Measurements from ENCODE around the gene PAIP1.
"Not testable (repeated sequence)": the region's sequence is repeated elsewhere in the genome, so short reads cannot be mapped to it uniquely, and the experiment has no call there.

The PAIP1 gene

GRCh38 chr5:43581398-43581797 lies 24.5 kb upstream of the PAIP1 start:
- Histone ChIP-seq H3K9ac (ENCODE audit: low read depth, low read length) (no peak overlapping the region), H3K27me3 (ENCODE audit: insufficient read depth, low read length, poor library complexity) (no peaks in the 10 kb centered on the region), H3K27ac (ENCODE audit: low read length) (no peak overlapping the region), H3K9me3 (ENCODE audit: insufficient read depth, low read length, severe bottlenecking) (no peaks in the 10 kb centered on the region), H4K20me1 (ENCODE audit: insufficient read depth, low read length) (no peaks in the 10 kb centered on the region), H3K4me1 (ENCODE audit: insufficient read depth, low read length) (no peaks in the 10 kb centered on the region), H3K36me3 (ENCODE audit: insufficient read depth, low read length) (peaks cover 6% of the 10 kb centered on the region; the same call in 1 of the 2 replicates), H3K4me3 (ENCODE audit: low read depth in 1 of 2, low read length in 2 of 2) (no peak overlapping the region), H3K79me2 (ENCODE audit: insufficient read depth, low read length) (no peaks in the 10 kb centered on the region), H3K4me2 (ENCODE audit: insufficient read depth, low read length) (no peak overlapping the region), H2AFZ (ENCODE audit: low read depth, low read length) (no peak overlapping the region)
- ATAC-seq (ENCODE audit: insufficient read depth, low read depth) (no peak), DNase-seq (no peak)
- TF ChIP-seq EZH2 (IDR thresholded peaks at IDR 0.05; ENCODE audit: borderline replicate concordance, low read depth, low read length, severe bottlenecking) (no peak), CTCF (IDR thresholded peaks at IDR 0.05; ENCODE audit: borderline replicate concordance, extremely low read depth, low read length, poor library complexity, severe bottlenecking) (no peak)

GRCh38 chr5:43580402-43581210 lies 23.7 kb upstream of the PAIP1 start:
- H3K79me2 ChIP-seq (ENCODE audit: insufficient read depth, low read length); H3K4me1 ChIP-seq (ENCODE audit: insufficient read depth, low read length); ATAC-seq (ENCODE audit: insufficient read depth, low read depth); H3K9me3 ChIP-seq (ENCODE audit: insufficient read depth, low read length, severe bottlenecking); H3K9ac ChIP-seq (ENCODE audit: low read depth, low read length); H3K27ac ChIP-seq (ENCODE audit: low read length); H4K20me1 ChIP-seq (ENCODE audit: insufficient read depth, low read length); H3K27me3 ChIP-seq (ENCODE audit: insufficient read depth, low read length, poor library complexity); H3K4me2 ChIP-seq (ENCODE audit: insufficient read depth, low read length); H2AFZ ChIP-seq (ENCODE audit: low read depth, low read length); H3K36me3 ChIP-seq (ENCODE audit: insufficient read depth, low read length); H3K4me3 ChIP-seq (ENCODE audit: low read depth in 1 of 2, low read length in 2 of 2); DNase-seq: not testable (repeated sequence)

GRCh38 chr5:43573058-43573457 lies 16.2 kb upstream of the PAIP1 start:
- H3K4me1 ChIP-seq (ENCODE audit: insufficient read depth, low read length): no peaks in the 10 kb centered on the region
- no peak overlapping the region for H3K27ac ChIP-seq (ENCODE audit: low read length)
- H3K4me2 ChIP-seq (ENCODE audit: insufficient read depth, low read length): no peak overlapping the region
- no peak overlapping the region for H3K4me3 ChIP-seq (ENCODE audit: low read depth in 1 of 2, low read length in 2 of 2)
- DNase-seq (no peak), ATAC-seq (ENCODE audit: insufficient read depth, low read depth) (no peak)
- H3K36me3 ChIP-seq (ENCODE audit: insufficient read depth, low read length): peaks cover 6% of the 10 kb centered on the region; the same call in 1 of the 2 replicates
- H3K27me3 ChIP-seq (ENCODE audit: insufficient read depth, low read length, poor library complexity): no peaks in the 10 kb centered on the region
- no peak overlapping the region for H2AFZ ChIP-seq (ENCODE audit: low read depth, low read length)
- no peaks in the 10 kb centered on the region for H3K79me2 ChIP-seq (ENCODE audit: insufficient read depth, low read length)
- H3K9ac ChIP-seq (ENCODE audit: low read depth, low read length): no peak overlapping the region
- no peaks in the 10 kb centered on the region for H4K20me1 ChIP-seq (ENCODE audit: insufficient read depth, low read length)
- no peak for TF ChIP-seq EZH2 (IDR thresholded peaks at IDR 0.05; ENCODE audit: borderline replicate concordance, low read depth, low read length, severe bottlenecking)
- TF ChIP-seq CTCF (IDR thresholded peaks at IDR 0.05; ENCODE audit: borderline replicate concordance, extremely low read depth, low read length, poor library complexity, severe bottlenecking): no peak
- no peaks in the 10 kb centered on the region for H3K9me3 ChIP-seq (ENCODE audit: insufficient read depth, low read length, severe bottlenecking)

GRCh38 chr5:43572357-43572756 lies 15.5 kb upstream of the PAIP1 start:
- H4K20me1 ChIP-seq (ENCODE audit: insufficient read depth, low read length): no peaks in the 10 kb centered on the region
- no peak overlapping the region for H3K4me3 ChIP-seq (ENCODE audit: low read depth in 1 of 2, low read length in 2 of 2)
- H3K9ac ChIP-seq (ENCODE audit: low read depth, low read length): no peak overlapping the region
- no peak overlapping the region for H3K27ac ChIP-seq (ENCODE audit: low read length)
- H3K4me2 ChIP-seq (ENCODE audit: insufficient read depth, low read length): no peak overlapping the region
- no peaks in the 10 kb centered on the region for H3K27me3 ChIP-seq (ENCODE audit: insufficient read depth, low read length, poor library complexity)
- peaks cover 6% of the 10 kb centered on the region; the same call in 1 of the 2 replicates for H3K36me3 ChIP-seq (ENCODE audit: insufficient read depth, low read length)
- no peaks in the 10 kb centered on the region for H3K4me1 ChIP-seq (ENCODE audit: insufficient read depth, low read length)
- no peak for ATAC-seq (ENCODE audit: insufficient read depth, low read depth)
- no peak for DNase-seq
- no peaks in the 10 kb centered on the region for H3K9me3 ChIP-seq (ENCODE audit: insufficient read depth, low read length, severe bottlenecking)
- no peaks in the 10 kb centered on the region for H3K79me2 ChIP-seq (ENCODE audit: insufficient read depth, low read length)
- TF ChIP-seq EZH2 (IDR thresholded peaks at IDR 0.05; ENCODE audit: borderline replicate concordance, low read depth, low read length, severe bottlenecking) (no peak), CTCF (IDR thresholded peaks at IDR 0.05; ENCODE audit: borderline replicate concordance, extremely low read depth, low read length, poor library complexity, severe bottlenecking) (no peak)
- no peak overlapping the region for H2AFZ ChIP-seq (ENCODE audit: low read depth, low read length)
